Liver (tissue), 9 donors: ENCODE measurements around the gene GXYLT1. TPM values are rescaled to one million over a fixed set of nuclear protein-coding genes. Genes with fewer than 3 reads are reported as not detected.

ENCODE experiments used
- DNase-seq: peaks from one replicate; pipeline ENCODE4 v3.0.0-alpha.2; 2017; ENCODE audit warnings: low spot score
- H3K27ac ChIP-seq, 2 donors: one replicate each; pipeline ENCODE4 v1.7.0; 2013; ENCODE audit warnings: inconsistent platforms in 2 of 2, low read length in 2 of 2, control low read depth in 1 of 2, low read depth in 1 of 2, mild to moderate bottlenecking in 1 of 2
- H3K27me3 ChIP-seq, 4 donors: one replicate each; pipeline versions ENCODE4 v1.6.1 to v1.7.0; 2013; ENCODE audit warnings: low read length in 3 of 4, inconsistent platforms in 1 of 4, mild to moderate bottlenecking in 1 of 4, moderate library complexity in 1 of 4; ENCODE audit not compliant: control insufficient read depth in 4 of 4, insufficient read depth in 4 of 4
- H3K36me3 ChIP-seq, 4 donors: one replicate each; pipeline versions ENCODE4 v1.6.1 to v1.7.0; 2013; ENCODE audit warnings: low read length in 3 of 4, mild to moderate bottlenecking in 3 of 4, low read depth in 1 of 4, moderate library complexity in 1 of 4; ENCODE audit not compliant: control insufficient read depth in 4 of 4, insufficient read depth in 3 of 4
- H3K4me1 ChIP-seq, 4 donors: one replicate each; pipeline versions ENCODE4 v1.6.1 to v1.7.0; 2013; ENCODE audit warnings: low read length in 3 of 4, mild to moderate bottlenecking in 3 of 4, moderate library complexity in 1 of 4; ENCODE audit not compliant: control insufficient read depth in 4 of 4, insufficient read depth in 4 of 4
- H3K4me3 ChIP-seq, 3 donors: one replicate each; pipeline versions ENCODE4 v1.6.1 to v1.7.0; 2013; ENCODE audit warnings: low read length in 3 of 3, control low read depth in 1 of 3, low read depth in 1 of 3, mild to moderate bottlenecking in 1 of 3
- H3K9ac ChIP-seq, 2 donors: one replicate each; pipeline ENCODE4 v1.7.0; 2013; ENCODE audit warnings: low read length in 2 of 2, mild to moderate bottlenecking in 2 of 2, moderate library complexity in 2 of 2, control low read depth in 1 of 2, low read depth in 1 of 2
- H3K9me3 ChIP-seq, 4 donors: one replicate each; pipeline versions ENCODE4 v1.6.1 to v1.7.0; 2013; ENCODE audit warnings: low read length in 3 of 4; ENCODE audit not compliant: control insufficient read depth in 4 of 4
- ATF3 ChIP-seq: IDR thresholded peaks from 2 replicates; pipeline ENCODE4 v1.6.1; 2016; ENCODE audit warnings: antibody characterized with exemption
- EGR1 ChIP-seq, 2 donors: IDR thresholded peaks; 2 replicates each; pipeline ENCODE4 v1.6.1; 2016 to 2018; ENCODE audit warnings: antibody characterized with exemption in 2 of 2, low read depth in 2 of 2
- GABPA ChIP-seq, 2 donors: IDR thresholded peaks in 1 of 2; conservative IDR thresholded peaks in 1 of 2; 2 replicates each; pipeline ENCODE4 v1.6.1; 2016; ENCODE audit warnings: antibody characterized with exemption in 2 of 2, mild to moderate bottlenecking in 1 of 2, moderate library complexity in 1 of 2
- HNF4A ChIP-seq, 2 donors: conservative IDR thresholded peaks; 2 replicates each; pipeline ENCODE4 v1.6.1; 2016; ENCODE audit warnings: antibody characterized with exemption in 2 of 2, mild to moderate bottlenecking in 2 of 2
- JUND ChIP-seq, 2 donors: IDR thresholded peaks; 2 replicates each; pipeline ENCODE4 v1.6.1; 2016; ENCODE audit warnings: antibody characterized with exemption in 2 of 2
- MAX ChIP-seq: IDR thresholded peaks from 2 replicates; pipeline ENCODE4 v1.6.1; 2016; ENCODE audit warnings: antibody characterized with exemption
- RAD21 ChIP-seq, 2 donors: IDR thresholded peaks; 2 replicates each; pipeline ENCODE4 v1.6.1; 2016; ENCODE audit warnings: antibody characterized with exemption in 2 of 2, mild to moderate bottlenecking in 2 of 2
- RXRA ChIP-seq, 2 donors: IDR thresholded peaks; 2 replicates each; pipeline ENCODE4 v1.6.1; 2017 to 2018; ENCODE audit warnings: antibody characterized with exemption in 2 of 2, mild to moderate bottlenecking in 1 of 2
- SP1 ChIP-seq: IDR thresholded peaks from 2 replicates; pipeline ENCODE4 v1.6.1; 2018; ENCODE audit warnings: antibody characterized with exemption, mild to moderate bottlenecking
- YY1 ChIP-seq: IDR thresholded peaks from 2 replicates; pipeline ENCODE4 v1.6.1; 2016; ENCODE audit warnings: antibody characterized with exemption, mild to moderate bottlenecking
- ZBTB33 ChIP-seq: IDR thresholded peaks from 2 replicates; pipeline ENCODE4 v1.6.1; 2016; ENCODE audit warnings: antibody characterized with exemption
- WGBS: extraction: QIAGEN DNeasy Blood & Tissue Kit; methylation state at CpG from one replicate; pipeline ENCODE4 v1.1.7; 2013; 5-methylcytosine and 5-hydroxymethylcytosine counted together
- polyA plus RNA-seq, 2 donors: library from polyadenylated mRNA; stranded (reverse) in 1 of 2; unstranded in 1 of 2; fragments of 200-250 nt in 1 of 2; fragments of >200 nt in 1 of 2; fragmentation: Nextera tagmentation in 1 of 2; extraction: Ambion mirVana in 1 of 2; gene quantifications; one replicate each; pipeline versions ENCODE4 v1.2.1 to v1.2.3, GENCODE V29; 2013 to 2015
- total RNA-seq, 2 donors: library from RNA; depleted of rRNA; stranded (reverse); fragments of >200 nt; gene quantifications; one replicate each; pipeline ENCODE4 v1.2.3, GENCODE V29; 2014
- donor health status: healthy.
- donor health status: healthy.
- donor health status: healthy.
- donor health status: healthy.
- donor health status: healthy.

Gene GXYLT1
- total and polyA plus RNA-seq, 4 donors: 2.8 to 13.7 (median 7.6) TPM

- H3K27me3 ChIP-seq: no peaks in the 10 kb centered on the region
- no peak overlapping the region for H3K4me3 ChIP-seq
- no peak for DNase-seq
- no peak overlapping the region for H3K27ac ChIP-seq
- H3K36me3 ChIP-seq: peaks cover 0 to 4% (median under 1%) of the 10 kb centered on the region in 4 donors
- no peak overlapping the region for H3K9ac ChIP-seq
- TF ChIP-seq SP1 (no peak), JUND (IDR thresholded peaks at IDR 0.05) (no peak), EGR1 (IDR thresholded peaks at IDR 0.05; ENCODE audit: low read depth in 2 of 2) (no peak), ATF3 (no peak)
- no peaks in the 10 kb centered on the region for H3K9me3 ChIP-seq
- H3K4me1 ChIP-seq: peaks cover 0 to 1% (median 0%) of the 10 kb centered on the region in 4 donors
- 81% methylated on average over 1 of the region's 1 CpG for WGBS
These were observed 39.9 kb downstream of the GXYLT1 start for GRCh38 chr12:42104784-42105183.

- H3K4me1 ChIP-seq: peaks cover 0 to 1% (median 0%) of the 10 kb centered on the region in 4 donors
- no peak overlapping the region for H3K27ac ChIP-seq
- no peaks in the 10 kb centered on the region for H3K9me3 ChIP-seq
- no peak for DNase-seq
- peaks cover 0 to 4% (median under 1%) of the 10 kb centered on the region in 4 donors for H3K36me3 ChIP-seq
- no peak overlapping the region for H3K4me3 ChIP-seq
- H3K9ac ChIP-seq: no peak overlapping the region
- no peaks in the 10 kb centered on the region for H3K27me3 ChIP-seq
- peak; percentile 33 to 41 for TF ChIP-seq RAD21 (IDR thresholded peaks at IDR 0.05)
- TF ChIP-seq HNF4A (conservative IDR thresholded peaks at IDR 0.05): no peak
- TF ChIP-seq YY1: no peak
- TF ChIP-seq MAX: no peak
- no peak for TF ChIP-seq ZBTB33
These were observed 40.6 kb downstream of the GXYLT1 start for GRCh38 chr12:42104087-42104486.

GRCh38 chr12:42103155-42103554, 41.5 kb downstream of the GXYLT1 start:
- DNase-seq: no peak
- Histone ChIP-seq H3K4me3 (no peak overlapping the region), H3K9me3 (no peaks in the 10 kb centered on the region), H3K27ac (no peak overlapping the region), H3K4me1 (peaks cover 0 to 1% (median 0%) of the 10 kb centered on the region in 4 donors), H3K27me3 (no peaks in the 10 kb centered on the region), H3K36me3 (peaks cover 0 to 4% (median under 1%) of the 10 kb centered on the region in 4 donors), H3K9ac (no peak overlapping the region)
- TF ChIP-seq SP1 (peak; percentile 10), GABPA (IDR thresholded peaks at IDR 0.05 in 1 of 2, conservative IDR thresholded peaks at IDR 0.05 in 1 of 2) (no peak), RXRA (IDR thresholded peaks at IDR 0.05) (peak in 1 of 2 donors; percentile 6), RAD21 (IDR thresholded peaks at IDR 0.05) (no peak), ZBTB33 (no peak)
- WGBS: 64% methylated on average over 4 of the region's 4 CpGs
